Measurements from ENCODE around the gene SMAD3. TPM values are rescaled to one million over a fixed set of nuclear protein-coding genes. Genes with fewer than 3 reads are reported as not detected.
A peak's percentile ranks its signal among the peaks of the same experiment; 100 is the strongest.

SMAD3 gene
- total and polyA plus RNA-seq, 10 of the 15 experiments (the other 5 are each of a cell fraction or from before 2014, with no cell fraction given) = 5.6 to 43.2 (median 16.0) TPM

DNA sequence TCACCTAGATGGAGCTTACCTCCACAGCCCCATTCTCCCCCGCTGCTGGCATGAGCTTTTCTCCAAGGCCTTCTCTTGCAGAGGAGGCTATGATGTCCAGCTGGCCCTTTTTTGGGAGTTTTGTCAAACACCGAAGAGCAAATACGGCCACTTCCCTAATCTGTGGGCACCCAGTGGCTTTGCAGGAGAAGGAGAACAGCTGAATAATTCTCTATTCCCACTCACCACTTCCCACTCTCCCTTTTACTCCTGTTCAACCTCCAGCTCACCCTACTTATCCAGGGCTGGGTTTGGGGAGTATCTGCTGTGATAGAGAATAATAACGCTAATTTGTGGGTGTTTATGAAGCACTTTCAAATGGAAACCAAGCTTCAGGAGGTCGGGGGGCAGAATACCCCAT, 96.0 kb downstream of the SMAD3 start:
- intact Hi-C loops (cut with micrococcal nuclease; ENCODE audit: unreplicated experiment) (no loop called here), in situ Hi-C loops (cut with MboI) (no loop called here)
- Histone ChIP-seq H3K36me3 (ENCODE audit: control insufficient read depth in 2 of 2, insufficient read depth in 2 of 2, low read length in 1 of 2) (peaks cover 9 to 25% of the 10 kb centered on the region in 2 experiments), H3K4me1 (ENCODE audit: control insufficient read depth, insufficient read depth, low read length) (no peaks in the 10 kb centered on the region), H3K4me2 (ENCODE audit: control insufficient read depth, insufficient read depth) (no peak overlapping the region), H3K27ac (ENCODE audit: control insufficient read depth, insufficient read depth) (no peak overlapping the region), H2AFZ (ENCODE audit: control insufficient read depth, low read depth, low read length) (no peak overlapping the region), H3K9ac (ENCODE audit: control insufficient read depth, insufficient read depth, low read length) (no peak overlapping the region), H3K79me2 (ENCODE audit: control insufficient read depth, insufficient read depth, low read length) (peaks cover 9% of the 10 kb centered on the region), H4K20me1 (ENCODE audit: control insufficient read depth, insufficient read depth) (0 out of 2 replicates have a peak, but pooled peaks cover 3% of the 10 kb centered on the region), H3K9me3 (replicated peaks; ENCODE audit: control insufficient read depth, insufficient read depth, low read length) (no peaks in the 10 kb centered on the region; the same call in 2 of the 3 replicates), H3K4me3 (no peak overlapping the region), H3K27me3 (replicated peaks in 1 of 2; ENCODE audit: control insufficient read depth in 2 of 2, insufficient read depth in 2 of 2, low read length in 1 of 2) (no peaks in the 10 kb centered on the region)
- CTCF ChIA-PET = interaction anchor here (1.7 kb wide), 1 partner anchor 215 kb away, joined by 7 read pairs; no protein-coding TSS in a partner anchor
- no peak for ATAC-seq
- TF ChIP-seq BRCA1 (IDR thresholded peaks at IDR 0.05; ENCODE audit: low read depth, low read length) = no peak
- no peak for TF ChIP-seq RFX5 (IDR thresholded peaks at IDR 0.05; ENCODE audit: low read depth, low read length)
- TF ChIP-seq SREBF2 (IDR thresholded peaks at IDR 0.05; ENCODE audit: low read length) = no peak
- no peak for TF ChIP-seq PAX8 (IDR thresholded peaks at IDR 0.05)
- TF ChIP-seq MYB (IDR thresholded peaks at IDR 0.05; ENCODE audit: borderline replicate concordance, low read depth, low read length) = no peak
- TF ChIP-seq SPI1 (IDR thresholded peaks at IDR 0.05; ENCODE audit: borderline replicate concordance, insufficient read depth, low read depth, low read length) = 0 out of 2 replicates have a peak, but pooled peaks have one; percentile 20
- TF ChIP-seq, protein P1, sequence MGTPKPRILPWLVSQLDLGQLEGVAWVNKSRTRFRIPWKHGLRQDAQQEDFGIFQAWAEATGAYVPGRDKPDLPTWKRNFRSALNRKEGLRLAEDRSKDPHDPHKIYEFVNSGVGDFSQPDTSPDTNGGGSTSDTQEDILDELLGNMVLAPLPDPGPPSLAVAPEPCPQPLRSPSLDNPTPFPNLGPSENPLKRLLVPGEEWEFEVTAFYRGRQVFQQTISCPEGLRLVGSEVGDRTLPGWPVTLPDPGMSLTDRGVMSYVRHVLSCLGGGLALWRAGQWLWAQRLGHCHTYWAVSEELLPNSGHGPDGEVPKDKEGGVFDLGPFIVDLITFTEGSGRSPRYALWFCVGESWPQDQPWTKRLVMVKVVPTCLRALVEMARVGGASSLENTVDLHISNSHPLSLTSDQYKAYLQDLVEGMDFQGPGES (IDR thresholded peaks at IDR 0.05) = no peak
- 81% methylated on average over 5 of the region's 5 CpGs for WGBS (ENCODE audit: insufficient coverage, insufficient replicate concordance, low lambda C conversion rate, missing lambda C conversion rate)
- FAIRE-seq = no peak
- DNase-seq (ENCODE audit: low read depth, low spot score) = no peak
- BruUV-seq (replicated peaks) = no TSS peak
- RAD21 ChIA-PET (ENCODE audit: unreplicated experiment) = interaction anchor here (0.9 to 1.0 kb wide), 4 partner anchors 27 to 215 kb away, joined by 3 to 6 read pairs (median 4); no protein-coding TSS in a partner anchor
- POLR2A ChIA-PET = no interaction called here
- SMC1A ChIA-PET (ENCODE audit: uncharacterized antibody, unreplicated experiment) = interaction anchor here (0.5 to 2.4 kb wide), 9 partner anchors 10 to 215 kb away, joined by 3 to 8 read pairs (median 3); no protein-coding TSS in a partner anchor
